Raji (cell line): Measurements from ENCODE around the gene SLC25A21.

Experiments
- POLR2A ChIP-seq: IDR thresholded peaks from 2 replicates; pipeline ENCODE4 v1.6.1; 2011; ENCODE audit warnings: low read depth, low read length, control low read depth; ENCODE audit not compliant: insufficient read depth

Gene SLC25A21

GRCh38 chr14:36996857-36997590 lies 175.4 kb downstream of the SLC25A21 start:
- TF ChIP-seq POLR2A: no peak

DNA sequence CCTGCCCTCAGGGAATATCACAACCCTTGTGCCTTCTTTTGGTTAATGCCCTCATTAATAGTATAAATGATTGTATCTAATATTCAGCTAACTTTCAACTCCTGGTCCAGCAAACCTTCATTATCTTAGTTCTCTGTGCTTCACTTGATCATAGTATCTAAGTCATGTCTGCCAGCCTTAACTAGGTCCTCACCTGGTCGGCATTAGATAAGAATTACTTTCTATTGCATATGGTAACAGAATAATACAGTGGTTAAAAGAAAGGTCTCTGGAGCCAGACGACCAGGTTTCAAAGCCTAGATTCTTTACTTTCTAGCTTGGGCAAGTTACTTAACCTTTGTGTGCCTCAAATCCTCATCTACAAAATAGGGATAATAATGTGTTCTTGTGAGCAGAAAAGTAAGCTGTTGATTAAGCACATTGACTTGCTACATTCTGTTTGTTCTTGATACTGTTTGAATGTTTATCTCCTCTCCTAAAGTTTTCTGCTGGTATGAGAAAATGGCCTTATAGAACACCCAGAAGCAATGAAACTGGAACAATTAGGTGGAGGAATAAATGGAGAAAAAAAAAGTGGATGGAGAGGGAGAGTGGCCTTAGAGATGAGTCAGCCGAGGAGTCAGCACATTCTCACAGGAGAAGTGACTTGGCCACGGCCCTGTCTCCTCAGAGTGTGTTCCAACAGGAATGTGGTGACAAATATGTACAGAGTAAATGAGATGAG lies 176.1 kb downstream of the SLC25A21 start:
- no peak for TF ChIP-seq POLR2A

DNA sequence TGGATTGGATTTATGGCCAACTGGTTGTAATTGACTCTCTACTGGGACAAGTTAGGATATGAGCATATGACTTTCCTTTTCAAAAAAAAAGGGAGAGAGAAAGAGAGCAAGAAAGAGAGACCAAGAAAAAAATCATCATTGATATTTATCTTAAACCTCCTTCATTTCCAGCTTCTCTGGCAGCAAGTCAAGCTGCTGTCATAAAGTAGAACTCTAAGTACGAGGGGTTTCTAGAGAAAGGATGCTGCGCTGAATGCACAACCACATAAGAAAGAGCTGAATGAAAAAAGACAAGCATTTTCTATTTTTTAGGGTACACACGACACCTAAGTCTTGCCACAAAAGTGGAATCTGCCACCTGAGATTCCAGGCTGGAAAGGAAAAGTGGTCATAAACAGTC lies 182.6 kb downstream of the SLC25A21 start:
- TF ChIP-seq POLR2A: no peak

- no peak for TF ChIP-seq POLR2A
Measured at GRCh38 chr14:36988989-36989388, 183.4 kb downstream of the SLC25A21 start.

- TF ChIP-seq POLR2A: no peak
Measured at GRCh38 chr14:36988568-36988967, 183.8 kb downstream of the SLC25A21 start.

GRCh38 chr14:36986407-36986806 lies 186.0 kb downstream of the SLC25A21 start:
- no peak for TF ChIP-seq POLR2A

- no peak for TF ChIP-seq POLR2A
Measured at GRCh38 chr14:36981832-36982529, 190.4 kb downstream of the SLC25A21 start.

DNA sequence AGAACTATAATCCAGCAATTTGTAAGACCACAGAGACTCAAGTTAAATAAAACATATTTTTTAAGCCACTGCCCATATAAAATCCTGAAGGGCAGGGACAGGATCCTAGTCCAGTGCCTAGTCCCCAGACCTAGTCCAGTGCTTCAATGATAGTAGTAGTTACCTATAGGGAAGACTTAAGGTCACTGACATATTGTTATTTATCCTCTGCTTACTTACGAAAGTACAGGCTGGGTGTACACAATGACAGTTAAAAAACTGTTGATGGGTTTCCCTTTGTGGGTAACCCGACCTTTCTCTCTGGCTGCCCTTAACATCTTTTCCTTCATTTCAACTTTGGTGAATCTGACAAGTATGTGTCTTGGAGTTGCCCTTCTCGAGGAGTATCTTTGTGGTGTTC lies 192.5 kb downstream of the SLC25A21 start:
- TF ChIP-seq POLR2A: no peak

GRCh38 chr14:36976571-36977023 lies 195.8 kb downstream of the SLC25A21 start:
- no peak for TF ChIP-seq POLR2A

DNA sequence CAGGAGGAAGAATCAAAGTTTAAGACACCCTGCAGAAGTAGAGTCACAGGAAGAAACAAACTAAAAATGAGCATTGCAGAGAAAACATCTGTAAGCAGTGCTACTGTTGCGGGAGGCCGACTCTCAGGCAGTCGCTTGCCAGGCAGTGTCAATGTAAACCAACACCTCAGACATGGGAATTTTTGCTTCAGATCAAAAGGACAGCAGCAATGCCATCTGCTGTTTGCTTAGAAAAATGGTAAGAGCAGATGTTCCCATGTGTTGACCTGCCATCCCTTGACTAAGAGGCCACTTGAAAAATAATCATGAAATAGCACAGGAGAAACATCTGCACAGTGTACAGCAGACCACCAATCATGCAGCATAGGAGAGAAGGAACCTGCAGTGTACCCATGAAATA lies 196.6 kb downstream of the SLC25A21 start:
- no peak for TF ChIP-seq POLR2A

- no peak for TF ChIP-seq POLR2A
Measured at GRCh38 chr14:36974985-36975384, 197.4 kb downstream of the SLC25A21 start.

- TF ChIP-seq POLR2A: no peak
Measured at GRCh38 chr14:36973806-36974442, 198.5 kb downstream of the SLC25A21 start.

DNA sequence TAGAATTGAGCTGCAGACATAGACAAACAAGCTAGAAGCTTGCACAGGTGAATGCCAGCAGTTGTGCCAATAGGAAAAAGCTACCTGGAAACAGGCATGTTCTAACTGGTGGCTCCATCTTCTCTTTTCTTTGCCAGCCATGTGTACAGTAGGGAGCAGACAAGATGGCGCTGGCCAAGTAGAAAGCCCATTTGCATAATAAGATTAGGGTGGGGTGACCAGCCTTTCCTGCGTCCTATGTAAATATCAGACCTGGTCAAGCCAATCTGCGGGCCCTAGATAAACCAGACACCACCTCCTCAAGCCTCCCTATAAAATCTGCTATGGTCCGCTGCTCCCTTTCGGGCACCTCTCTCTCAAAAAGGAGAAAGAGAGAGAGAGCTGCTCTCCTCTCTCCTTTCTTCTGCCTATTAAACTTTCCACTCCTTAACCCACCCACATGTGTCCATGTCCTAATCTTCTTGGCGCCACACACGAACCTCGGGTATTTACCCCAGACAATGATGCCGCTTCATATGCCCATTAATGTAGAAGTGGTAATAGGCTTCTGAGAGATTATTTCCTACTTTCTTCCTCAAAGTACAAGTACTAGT lies 201.0 kb downstream of the SLC25A21 start:
- TF ChIP-seq POLR2A: no peak

DNA sequence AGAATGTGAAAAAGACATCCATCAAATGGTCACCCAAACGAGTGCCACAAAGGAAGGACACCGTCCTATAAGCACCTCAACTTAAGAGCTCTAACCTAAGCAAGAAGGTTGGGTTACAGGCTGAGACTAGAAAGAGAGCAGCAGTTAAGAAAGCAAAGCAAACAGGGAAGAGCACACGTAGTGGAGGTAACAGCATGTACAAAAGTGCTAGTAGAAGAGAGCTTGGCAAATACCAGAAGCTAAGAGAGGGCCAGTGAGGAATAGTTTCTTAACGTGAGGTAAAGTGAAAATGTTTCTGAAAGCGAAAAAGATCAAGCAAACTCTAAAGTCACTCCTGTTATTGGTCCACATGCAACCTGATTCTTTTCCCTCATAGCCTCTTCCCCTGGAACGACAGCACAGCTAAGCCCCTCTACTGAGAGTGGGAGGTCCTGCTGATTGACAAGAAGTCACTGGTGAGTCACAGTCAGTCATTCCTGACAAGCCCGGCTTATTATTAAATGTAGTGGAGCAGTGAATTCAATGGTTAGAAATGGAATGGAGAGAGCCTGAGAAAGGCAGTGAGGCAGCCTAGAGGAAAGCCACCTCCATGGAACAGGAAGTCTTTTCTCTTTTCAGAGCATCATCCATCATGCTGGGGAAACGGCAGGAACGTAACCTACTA lies 204.4 kb downstream of the SLC25A21 start:
- no peak for TF ChIP-seq POLR2A
